Activated CD4-positive, CD25-positive, alpha-beta regulatory T cell (primary cell): Measurements from ENCODE around the gene TANGO6.
"Not testable (repeated sequence)": the region's sequence is repeated elsewhere in the genome, so short reads cannot be mapped to it uniquely, and the experiment has no call there.

ENCODE experiments used
- DNase-seq, 4 experiments: peaks; one replicate each; lab custom pipeline; 2025; lab: John Stamatoyannopoulos, UW

TANGO6 gene

DNA sequence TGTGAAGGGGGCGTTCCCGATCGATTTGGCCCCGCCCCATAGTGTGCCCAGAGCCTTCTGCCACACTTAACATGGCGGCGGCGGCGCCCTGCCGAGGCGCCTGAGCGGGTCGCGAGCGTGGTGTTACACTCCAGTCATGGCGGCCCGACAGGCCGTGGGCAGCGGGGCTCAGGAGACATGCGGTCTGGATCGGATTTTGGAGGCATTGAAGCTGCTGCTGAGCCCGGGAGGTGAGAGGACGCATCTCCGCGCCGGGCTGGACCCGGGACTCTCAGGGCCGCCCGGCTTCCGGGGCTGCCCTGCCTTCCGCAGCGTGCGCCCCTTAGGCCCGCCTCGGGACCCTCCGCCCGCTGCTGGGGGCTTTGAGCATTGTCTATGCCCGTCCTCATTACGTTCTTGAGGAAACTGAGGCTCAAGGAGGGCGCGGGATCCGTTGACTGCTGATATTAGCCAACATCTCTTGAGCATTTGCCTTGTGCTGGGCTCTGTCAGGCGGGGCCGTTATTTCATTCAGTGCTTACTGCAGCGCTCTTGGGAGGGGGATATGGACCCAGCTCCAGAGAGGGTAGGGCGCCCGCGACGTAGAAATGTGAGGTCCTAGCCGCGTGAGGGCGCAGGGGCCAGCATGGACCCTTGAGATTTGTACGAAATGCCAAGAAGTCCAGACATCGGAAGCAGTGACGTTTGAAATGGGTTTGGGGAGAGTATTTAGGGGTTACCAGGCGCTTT is at the start of gene TANGO6:
Gene TANGO6 (plus strand): TSS at position 50 of the 729 bp plus-strand sequence. CDS start 87 bp downstream, at position 137.
- peak; percentile 77 to 88 (median 84) for DNase-seq

DNA sequence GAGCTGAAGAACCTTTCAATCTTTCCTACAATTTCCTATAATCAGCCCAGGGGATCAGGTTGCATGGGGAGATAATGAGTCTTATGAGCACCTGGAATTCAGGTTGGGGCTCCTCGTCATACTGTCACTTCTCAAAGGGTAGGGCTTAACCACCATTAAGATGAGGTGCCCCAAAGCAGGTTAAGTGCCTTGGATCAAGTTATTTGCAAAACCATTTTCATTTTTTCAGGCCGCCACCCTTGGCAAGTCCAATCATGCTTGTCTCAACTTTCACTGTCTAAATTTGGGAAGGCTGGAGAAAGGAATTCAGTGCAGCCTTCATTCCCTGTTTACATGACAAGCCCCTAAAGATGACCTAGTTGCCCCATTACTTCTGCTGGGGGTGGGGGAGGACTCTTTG is 44.9 kb upstream of the TANGO6 start:
- DNase-seq, result no peak

DNA sequence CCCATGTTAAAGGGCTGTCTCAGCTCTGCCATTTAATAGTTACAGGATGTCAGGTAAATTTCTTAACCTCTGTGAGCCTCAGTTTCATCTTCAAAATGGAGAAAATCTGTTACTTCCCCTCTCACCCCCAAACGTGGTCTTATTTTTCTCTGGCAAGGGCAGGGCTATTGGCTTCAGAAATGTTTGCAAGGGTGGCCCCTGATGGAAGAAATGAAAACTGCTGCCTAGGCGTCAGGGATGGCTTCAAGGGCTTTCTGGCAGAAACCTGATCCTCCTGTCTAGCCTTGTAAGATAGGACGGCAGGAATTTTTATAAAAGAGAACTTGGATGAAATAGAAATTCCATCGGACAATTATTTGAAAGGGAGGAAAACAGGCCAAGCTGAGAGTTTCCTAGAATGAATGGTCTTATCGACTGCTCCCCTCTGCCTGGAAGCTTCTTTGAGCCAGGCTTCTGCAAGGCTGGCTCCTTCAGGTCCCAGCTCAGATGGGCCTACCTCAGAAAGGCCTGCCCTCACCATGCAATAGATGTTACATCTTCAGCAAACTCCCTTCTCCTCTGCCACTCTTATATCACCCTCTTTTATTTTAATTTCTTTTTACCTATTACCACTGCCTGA is 43.0 kb upstream of the TANGO6 start:
- DNase-seq, result peak in 1 of 4 experiments; percentile 5

DNA sequence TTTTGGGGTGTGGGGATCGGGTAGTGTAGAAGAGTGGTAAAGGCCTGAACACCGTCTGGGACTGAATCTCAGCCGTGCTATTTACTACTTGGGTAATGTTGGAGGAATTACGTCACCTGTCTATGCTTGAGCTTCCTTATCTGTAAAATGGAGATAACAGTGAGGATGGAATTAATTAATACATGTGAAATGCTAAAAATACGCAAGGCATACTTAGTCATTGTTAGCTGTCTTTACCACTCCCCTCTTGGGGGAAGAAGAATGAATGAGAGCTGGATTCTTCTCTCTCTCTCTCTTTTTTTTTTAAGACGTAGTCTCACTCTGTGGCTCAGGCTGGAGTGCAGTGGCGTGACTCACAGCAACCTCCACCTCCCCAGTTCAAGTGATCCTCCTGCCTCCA is 41.1 kb upstream of the TANGO6 start:
- DNase-seq, result no peak

DNA sequence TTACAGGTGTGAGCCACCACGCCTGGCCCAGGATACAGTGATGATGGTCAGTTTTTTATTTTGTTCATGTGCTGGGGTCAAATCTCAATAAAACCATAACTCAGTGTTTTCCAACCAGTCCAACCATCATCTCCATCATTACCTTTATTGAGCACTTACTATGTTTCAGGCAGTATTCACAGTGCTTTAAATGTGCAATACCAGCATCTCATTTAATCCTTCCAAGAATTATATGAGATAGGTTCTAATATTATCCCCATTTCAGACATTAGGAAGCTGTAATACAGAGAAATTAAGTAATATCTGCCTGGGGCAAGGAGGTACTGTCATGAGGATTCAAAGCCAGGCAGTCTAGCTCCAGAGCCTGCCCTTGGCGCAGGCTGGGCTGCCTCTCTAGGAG is 36.9 kb upstream of the TANGO6 start:
- DNase-seq, result no peak

DNA sequence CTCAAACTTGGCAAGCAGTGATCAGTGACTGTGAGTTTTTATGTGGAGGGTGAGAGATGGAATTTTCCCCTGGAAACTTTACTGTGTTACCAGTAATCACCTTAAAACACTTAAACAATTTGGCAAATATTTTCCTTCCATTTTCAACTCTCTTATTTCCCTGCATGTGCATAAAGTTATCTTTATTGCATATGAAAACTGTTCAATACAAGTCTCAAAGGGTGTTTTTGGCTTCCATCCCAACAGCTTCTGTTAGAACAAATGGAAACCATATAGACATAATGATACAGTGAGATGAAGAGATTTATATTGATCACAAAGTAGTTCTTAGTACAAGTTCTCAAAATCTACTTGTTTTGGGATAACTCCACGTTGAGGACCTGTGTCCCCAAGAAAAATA is 36.4 kb upstream of the TANGO6 start:
- no peak for DNase-seq

DNA sequence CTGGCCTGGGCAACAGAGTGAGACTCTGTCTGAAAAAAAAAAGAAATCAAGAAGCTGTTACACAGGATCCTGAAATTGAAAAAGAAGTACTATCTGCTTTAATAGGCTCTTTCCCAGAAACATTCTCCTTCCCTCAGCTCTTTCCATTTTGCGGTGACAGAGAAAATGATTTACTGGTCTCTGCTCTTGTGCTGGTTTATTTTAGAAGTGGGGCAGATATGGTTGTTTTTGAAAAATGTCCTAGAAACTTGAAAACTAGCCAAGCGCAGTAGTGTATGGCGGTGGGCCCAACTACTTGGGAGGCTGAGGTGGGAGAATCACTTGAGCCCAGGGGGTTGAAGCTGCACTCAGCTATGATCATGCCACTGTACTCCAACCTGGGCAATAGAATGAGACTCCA is 28.8 kb upstream of the TANGO6 start:
- no peak for DNase-seq

DNA sequence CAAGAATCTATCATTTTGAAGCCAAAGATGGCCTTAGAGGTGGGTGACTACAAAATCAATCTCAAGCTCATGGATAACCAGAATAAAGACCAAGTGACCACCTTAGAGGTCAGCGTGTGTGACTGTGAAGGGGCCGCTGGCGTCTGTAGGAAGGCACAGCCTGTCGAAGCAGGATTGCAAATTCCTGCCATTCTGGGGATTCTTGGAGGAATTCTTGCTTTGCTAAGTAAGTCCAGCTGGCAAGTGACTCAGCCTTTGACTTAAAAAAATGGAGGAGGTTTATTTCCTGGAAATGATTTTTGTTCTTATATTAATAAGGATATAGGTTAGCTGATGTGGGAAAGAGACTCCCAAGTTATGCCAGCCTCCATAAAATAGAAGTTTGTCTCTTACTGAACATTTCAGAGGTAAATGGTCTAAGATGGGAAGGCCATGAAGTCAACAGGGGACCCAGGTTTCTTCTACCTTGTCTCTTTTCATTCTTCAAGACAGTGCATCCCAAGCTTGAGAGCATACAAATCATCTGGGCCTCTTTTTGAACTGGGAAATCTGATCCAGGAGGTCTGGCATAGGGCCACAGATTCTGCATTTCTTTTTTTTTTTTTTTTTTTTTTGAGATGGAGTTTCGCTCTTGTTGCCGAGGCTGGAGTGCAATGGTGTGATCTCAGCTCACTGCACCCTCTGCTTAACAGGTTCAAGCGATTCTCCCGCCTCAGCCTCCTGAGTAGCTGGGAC is 19.8 kb upstream of the TANGO6 start:
- DNase-seq, result no peak

DNA sequence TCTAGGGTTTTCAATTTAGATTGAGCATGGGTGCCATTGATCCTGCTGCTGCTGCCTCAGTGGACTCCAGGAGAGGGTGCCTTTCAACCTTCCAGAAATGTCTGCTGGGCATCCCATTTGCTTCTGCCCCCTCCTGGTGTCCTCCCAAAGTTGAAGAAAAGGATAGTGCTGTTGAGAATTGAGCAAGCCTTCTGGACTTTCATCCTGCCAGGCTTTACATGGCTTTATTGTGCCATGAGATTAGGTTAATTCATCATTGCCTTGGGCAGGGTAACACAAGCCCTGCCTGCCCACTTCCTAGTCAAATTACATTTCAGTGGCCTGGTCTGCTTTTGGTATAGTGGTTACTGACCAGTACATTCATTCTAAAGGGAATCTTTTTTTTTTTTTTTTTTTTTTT is 17.9 kb upstream of the TANGO6 start:
- no peak for DNase-seq

DNA sequence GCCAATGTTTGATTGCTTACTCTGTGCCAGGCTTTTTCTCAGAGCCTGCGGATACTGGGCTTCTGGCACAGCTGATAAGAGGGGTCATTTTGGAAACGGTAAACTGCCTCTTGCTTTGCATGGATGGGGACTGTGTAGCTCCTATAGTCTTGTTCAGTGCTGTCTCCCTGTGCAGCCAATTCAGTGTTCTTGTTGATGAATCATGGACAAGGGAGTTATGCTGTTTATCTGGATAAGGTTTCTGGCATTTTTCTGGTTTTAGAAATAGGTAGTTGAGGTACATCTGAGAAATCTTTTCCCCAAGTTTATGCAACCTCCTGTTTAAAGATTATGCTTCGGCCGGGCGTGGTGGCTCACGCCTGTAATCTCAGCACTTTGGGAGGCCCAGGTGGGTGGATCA is 16.7 kb upstream of the TANGO6 start:
- no peak for DNase-seq

DNA sequence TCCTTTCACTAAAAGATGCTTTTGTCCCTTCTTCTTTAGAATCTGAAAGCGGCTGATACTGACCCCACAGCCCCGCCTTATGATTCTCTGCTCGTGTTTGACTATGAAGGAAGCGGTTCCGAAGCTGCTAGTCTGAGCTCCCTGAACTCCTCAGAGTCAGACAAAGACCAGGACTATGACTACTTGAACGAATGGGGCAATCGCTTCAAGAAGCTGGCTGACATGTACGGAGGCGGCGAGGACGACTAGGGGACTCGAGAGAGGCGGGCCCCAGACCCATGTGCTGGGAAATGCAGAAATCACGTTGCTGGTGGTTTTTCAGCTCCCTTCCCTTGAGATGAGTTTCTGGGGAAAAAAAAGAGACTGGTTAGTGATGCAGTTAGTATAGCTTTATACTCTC is 10.1 kb upstream of the TANGO6 start:
- no peak for DNase-seq

DNA sequence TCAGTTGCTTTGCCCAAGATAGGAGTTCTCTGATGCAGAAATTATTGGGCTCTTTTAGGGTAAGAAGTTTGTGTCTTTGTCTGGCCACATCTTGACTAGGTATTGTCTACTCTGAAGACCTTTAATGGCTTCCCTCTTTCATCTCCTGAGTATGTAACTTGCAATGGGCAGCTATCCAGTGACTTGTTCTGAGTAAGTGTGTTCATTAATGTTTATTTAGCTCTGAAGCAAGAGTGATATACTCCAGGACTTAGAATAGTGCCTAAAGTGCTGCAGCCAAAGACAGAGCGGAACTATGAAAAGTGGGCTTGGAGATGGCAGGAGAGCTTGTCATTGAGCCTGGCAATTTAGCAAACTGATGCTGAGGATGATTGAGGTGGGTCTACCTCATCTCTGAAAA is 8.8 kb upstream of the TANGO6 start:
- DNase-seq, result no peak

DNA sequence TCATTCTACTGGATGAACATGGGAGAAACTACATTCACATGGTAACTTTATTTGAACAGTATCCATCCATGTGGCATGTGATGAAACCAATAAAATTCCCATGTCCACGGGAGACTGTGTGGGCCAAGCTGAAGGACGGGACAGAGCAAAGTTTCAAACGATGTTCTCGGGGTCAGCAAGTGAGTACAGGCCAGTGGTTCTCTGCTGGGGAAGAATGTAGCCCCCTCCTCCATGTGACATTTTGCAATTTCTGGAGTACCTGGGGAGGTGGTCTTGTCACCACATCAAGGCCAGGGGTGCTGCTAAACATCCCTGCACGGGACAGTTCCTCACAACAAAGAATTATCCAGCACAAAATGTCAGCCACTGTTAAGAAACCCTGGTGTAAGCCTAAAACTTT is 7.4 kb upstream of the TANGO6 start:
- no peak for DNase-seq

DNA sequence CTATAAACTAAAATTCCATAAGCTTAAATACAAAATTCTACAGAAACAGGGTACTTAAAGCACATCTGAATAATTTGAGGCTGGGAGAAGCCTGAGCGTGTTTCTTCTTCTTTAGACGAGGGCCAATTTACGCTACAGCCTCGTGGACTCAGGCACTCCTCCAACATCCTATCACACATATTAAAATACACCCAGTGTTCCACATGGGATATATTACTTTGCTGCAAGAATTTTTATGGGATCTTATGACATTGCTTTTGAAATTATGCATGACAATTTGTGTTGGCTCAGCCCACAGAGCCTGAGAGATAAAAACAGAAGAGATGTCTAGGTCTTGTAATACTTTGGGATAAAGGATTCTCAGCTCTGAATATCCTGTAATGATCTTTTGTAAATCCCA is 3.5 kb upstream of the TANGO6 start:
- DNase-seq, result no peak

DNA sequence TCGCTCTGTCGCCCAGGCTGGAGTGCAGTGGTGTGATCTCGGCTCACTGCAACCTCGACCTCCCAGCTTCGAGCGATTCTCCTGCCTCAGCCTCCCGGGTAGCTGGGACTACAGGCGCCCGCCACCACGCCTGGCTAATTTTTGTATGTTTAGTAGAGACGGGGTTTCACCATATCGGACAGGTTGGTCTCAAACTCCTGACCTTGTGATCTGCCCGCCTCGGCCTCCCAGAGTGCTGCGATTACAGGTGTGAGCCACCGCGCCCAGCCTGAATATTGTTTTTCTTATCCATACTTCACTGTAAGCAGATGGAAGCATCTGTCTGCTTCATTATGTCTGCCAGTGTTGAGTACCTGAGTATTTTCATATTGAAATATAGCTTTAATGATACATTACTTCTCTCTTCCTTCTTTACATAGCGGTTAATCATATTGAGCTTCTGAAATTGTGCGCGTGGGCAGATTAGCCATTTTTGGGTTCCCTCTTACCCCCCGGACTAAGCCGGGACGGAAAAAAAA is 308 bp upstream of the TANGO6 start:
- not testable (repeated sequence) for DNase-seq

DNA sequence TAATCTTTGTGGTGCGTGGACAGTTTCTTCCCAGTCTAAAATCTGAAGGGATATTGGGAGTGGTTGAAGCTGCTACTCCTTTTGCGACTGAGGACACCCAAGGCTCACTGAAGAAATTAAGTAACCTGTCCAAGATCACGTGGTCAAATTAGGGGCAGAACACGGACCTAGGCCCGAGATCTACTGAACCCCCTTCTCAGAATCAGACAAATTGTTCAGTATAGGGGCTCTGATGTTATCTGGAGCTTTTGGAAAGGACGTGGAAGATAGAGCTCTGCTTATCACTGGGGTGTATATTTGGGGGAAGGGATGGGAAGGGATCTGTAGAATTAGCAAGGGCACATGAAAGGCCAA is 857 bp downstream of the TANGO6 start:
- DNase-seq, result no peak

DNA sequence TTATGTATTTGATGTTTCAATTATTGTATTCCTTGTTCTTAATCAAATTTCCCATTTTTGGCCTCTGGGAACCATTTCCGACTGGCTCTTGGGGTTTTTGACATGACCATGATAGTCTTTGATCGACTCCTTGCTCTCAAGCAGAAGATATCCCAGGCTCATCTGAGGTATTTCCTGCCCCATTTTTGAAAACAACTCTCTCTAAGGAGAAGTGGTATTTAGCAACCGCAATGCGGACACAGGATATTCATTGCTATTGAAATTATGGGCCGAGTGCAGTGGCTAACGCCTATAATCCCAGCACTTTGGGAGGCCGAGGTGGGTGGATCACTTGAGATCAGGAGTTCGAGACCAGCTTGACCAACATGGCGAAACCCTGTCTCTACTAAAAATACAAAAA is 5.5 kb downstream of the TANGO6 start:
- no peak for DNase-seq

DNA sequence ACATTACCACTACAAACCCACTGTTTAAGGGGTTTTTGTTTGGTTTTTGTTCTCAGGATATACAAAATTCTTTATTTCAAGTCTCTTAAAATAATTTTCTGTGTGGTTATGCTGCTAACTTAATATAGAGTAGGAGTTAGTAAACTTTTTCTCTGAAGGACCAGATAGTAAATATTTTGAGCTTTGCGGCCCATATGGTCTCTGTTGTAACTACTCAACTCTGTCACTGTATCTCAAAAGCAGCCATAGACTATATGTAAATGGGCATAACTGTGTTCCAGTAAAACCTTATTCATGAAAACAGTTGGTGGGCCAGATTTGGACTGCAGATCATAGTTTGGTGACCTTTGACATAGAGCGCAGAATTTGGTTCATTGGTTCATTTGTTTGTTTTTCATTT is 7.2 kb downstream of the TANGO6 start:
- no peak for DNase-seq

DNA sequence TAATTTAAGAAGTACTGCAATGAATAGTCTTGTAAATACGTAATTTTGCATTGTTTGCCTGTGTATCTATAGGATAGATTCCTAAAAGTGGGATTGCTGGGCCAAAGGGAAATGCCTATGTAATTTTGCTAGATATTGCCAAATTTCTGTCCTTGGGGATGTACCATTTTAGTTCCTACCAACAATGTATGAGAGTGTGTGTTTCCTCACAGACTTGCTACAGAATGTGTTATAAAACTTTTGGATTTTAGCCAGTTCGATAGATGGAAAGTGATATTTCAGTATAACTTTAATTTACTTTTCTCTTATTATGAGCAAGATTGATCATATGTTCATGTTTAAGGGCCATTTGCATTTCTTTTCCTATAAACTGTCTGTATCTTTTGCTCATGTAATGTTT is 8.3 kb downstream of the TANGO6 start:
- no peak for DNase-seq

DNA sequence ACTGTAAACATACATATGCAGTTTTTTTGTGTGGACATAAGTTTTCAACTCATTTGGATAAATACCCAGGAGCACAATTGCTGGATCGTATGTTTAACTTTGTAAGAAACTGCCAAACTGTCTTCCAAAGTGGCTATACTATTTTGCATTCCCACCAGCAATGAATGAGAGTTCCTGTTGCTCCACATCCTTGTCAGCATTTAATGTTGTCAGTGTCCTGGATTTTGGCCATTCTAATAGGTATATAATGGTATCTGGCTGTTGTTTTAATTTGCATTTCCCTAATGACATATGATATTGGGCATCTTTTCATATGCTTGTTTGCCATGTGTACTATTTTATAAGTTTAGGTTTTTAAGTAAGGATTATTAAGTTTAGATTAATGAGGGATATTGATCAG is 14.1 kb downstream of the TANGO6 start:
- DNase-seq, result no peak

DNA sequence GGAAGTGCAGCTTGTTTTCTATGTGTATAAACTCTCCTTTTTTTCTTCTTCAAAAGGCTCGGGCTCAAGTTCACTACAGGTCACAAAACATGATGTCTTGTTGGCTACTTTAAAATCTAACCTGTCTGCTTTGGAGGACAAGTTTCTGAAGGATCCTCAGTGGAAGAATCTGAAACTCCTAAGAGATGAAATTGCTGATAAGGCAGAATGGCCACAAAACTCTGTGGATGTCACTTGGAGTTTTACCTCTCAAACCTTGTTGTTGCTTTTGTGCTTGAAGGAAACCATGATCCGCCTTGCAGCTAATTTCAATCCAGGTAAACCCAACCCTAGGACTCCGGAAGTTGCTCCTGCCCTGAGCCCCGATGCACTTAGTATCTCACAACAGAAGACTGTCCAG is 16.5 kb downstream of the TANGO6 start:
- DNase-seq, result no peak

DNA sequence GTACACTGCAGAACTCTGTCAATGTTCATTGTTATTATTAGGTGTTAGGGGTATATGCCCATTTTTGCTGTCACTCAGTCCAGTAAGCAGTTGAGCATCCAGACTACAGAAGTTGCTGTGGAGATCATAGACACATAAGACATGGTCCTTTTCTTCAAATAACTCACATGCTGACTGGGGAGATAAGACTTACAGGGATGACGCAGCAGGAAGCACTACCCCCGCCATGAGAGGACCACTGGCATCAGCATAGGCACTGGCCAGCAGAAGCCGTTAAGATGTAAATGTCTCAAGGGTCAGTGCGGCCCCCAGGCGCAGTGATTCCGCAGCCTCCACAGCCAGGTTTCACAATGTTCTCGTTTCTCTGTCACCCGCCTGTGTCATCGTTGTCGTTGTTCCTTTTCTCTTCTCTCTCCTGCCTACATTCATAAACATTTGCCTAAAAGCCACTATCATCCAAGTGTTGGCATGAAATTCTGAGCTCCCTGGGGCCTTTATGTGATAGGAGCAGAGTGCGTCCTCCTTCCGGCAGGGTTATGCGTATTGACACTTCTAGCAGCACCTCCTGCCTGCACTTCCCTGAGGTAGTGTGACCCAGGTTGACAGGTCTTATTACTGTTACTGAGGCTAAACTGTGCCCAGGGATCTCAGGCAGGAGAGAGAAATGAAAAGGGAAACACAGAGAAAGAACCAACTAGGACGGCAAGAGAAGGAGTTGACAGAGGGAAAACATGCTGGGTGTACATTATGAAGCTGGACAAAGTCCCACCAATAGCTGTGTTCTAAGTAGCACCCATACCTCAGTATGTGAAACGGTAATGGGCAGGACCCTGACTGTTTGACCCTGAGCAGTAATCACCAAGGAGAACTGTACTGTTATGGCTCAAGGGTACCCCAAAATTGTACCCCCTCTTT is 17.9 kb downstream of the TANGO6 start:
- DNase-seq, result no peak
